ENCODE data around the gene GFM1. TPM values are rescaled to one million over a fixed set of nuclear protein-coding genes. Genes with fewer than 3 reads are reported as not detected.

Gene GFM1
- total RNA-seq, 1 donor from 2014 or later = 47.2 TPM

GRCh38 chr3:158723991-158724390, 79.7 kb downstream of the GFM1 start:
- intact Hi-C loops (cut with micrococcal nuclease) = loop anchor here (2.0 kb wide), 1 partner anchor 51 kb away; the partner anchor contains the start of gene LXN

- intact Hi-C loops (cut with micrococcal nuclease) = no loop called here
Observed at GRCh38 chr3:158725348-158726011, 81.2 kb downstream of the GFM1 start.

- intact Hi-C loops (cut with micrococcal nuclease) = loop anchor here (1.0 kb wide), 1 partner anchor 64 kb away; no protein-coding TSS in a partner anchor
Observed at GRCh38 chr3:158727206-158728060, 83.1 kb downstream of the GFM1 start.

GRCh38 chr3:158728061-158728377, 83.7 kb downstream of the GFM1 start:
- intact Hi-C loops (cut with micrococcal nuclease) = no loop called here

GRCh38 chr3:158728851-158729250, 84.5 kb downstream of the GFM1 start:
- intact Hi-C loops (cut with micrococcal nuclease) = no loop called here

- intact Hi-C loops (cut with micrococcal nuclease) = no loop called here
Observed at GRCh38 chr3:158731486-158731885, 87.2 kb downstream of the GFM1 start.

GRCh38 chr3:158731938-158732855, 87.9 kb downstream of the GFM1 start, which contains the start of gene RARRES1:
Gene RARRES1, minus strand, starts transcription at chr3:158732457. Its CDS starts 42 bp downstream, at chr3:158732415.
- intact Hi-C loops (cut with micrococcal nuclease) = no loop called here

- intact Hi-C loops (cut with micrococcal nuclease) = no loop called here
Observed at GRCh38 chr3:158732856-158733200, 88.5 kb downstream of the GFM1 start.

GRCh38 chr3:158733656-158734055, 89.3 kb downstream of the GFM1 start:
- intact Hi-C loops (cut with micrococcal nuclease) = no loop called here

- intact Hi-C loops (cut with micrococcal nuclease) = no loop called here
Observed at GRCh38 chr3:158735296-158736033, 91.1 kb downstream of the GFM1 start.

GRCh38 chr3:158737410-158737809, 93.1 kb downstream of the GFM1 start:
- intact Hi-C loops (cut with micrococcal nuclease) = no loop called here

- intact Hi-C loops (cut with micrococcal nuclease) = no loop called here
Observed at GRCh38 chr3:158737976-158738615, 93.8 kb downstream of the GFM1 start.

GRCh38 chr3:158738653-158739052, 94.3 kb downstream of the GFM1 start:
- intact Hi-C loops (cut with micrococcal nuclease) = no loop called here

- intact Hi-C loops (cut with micrococcal nuclease) = no loop called here
Observed at GRCh38 chr3:158739078-158739477, 94.8 kb downstream of the GFM1 start.

GRCh38 chr3:158739661-158740060, 95.3 kb downstream of the GFM1 start:
- intact Hi-C loops (cut with micrococcal nuclease) = no loop called here

Other genes starting within 250 kb of the GFM1 start
- gene MLF1, start 73.3 kb upstream of the GFM1 start, total RNA-seq = 0.25 and 0.50 TPM in 2 replicates
- 12.1 and 13.5 TPM in 2 replicates for gene LXN, start 28.1 kb downstream of the GFM1 start, total RNA-seq
- not detected in 2 replicates for gene RARRES1, start 87.9 kb downstream of the GFM1 start, total RNA-seq
- 32.5 and 32.6 TPM in 2 replicates for gene MFSD1, start 157.5 kb downstream of the GFM1 start, total RNA-seq

Data from T-helper 2 cell treated with Interferon-gamma antibody and Interleukin-4, amounts not matched to agents 100 ng/mL and 5 ng/mL, for 36 hours (primary cell).